D721Med (cell line): ENCODE measurements around the gene OR52E2.

ENCODE experiments used
- DNase-seq: peaks from one replicate; pipeline ENCODE4 v3.0.0; 2011; ENCODE audit warnings: low spot score; ENCODE audit not compliant: insufficient read length
- FAIRE-seq: peaks from 2 replicates; lab custom pipeline; 2011; peaks lifted over from hg19 to GRCh38; lab: Jason Lieb, UNC
- TF ChIP-seq, protein P1 (sequence below): IDR thresholded peaks from 2 replicates; pipeline ENCODE4 v1.5.1; 2012; ENCODE audit warnings: mild to moderate bottlenecking, control low read depth; ENCODE audit not compliant: insufficient read depth; ENCODE audit errors: missing control alignments

The OR52E2 gene

DNA sequence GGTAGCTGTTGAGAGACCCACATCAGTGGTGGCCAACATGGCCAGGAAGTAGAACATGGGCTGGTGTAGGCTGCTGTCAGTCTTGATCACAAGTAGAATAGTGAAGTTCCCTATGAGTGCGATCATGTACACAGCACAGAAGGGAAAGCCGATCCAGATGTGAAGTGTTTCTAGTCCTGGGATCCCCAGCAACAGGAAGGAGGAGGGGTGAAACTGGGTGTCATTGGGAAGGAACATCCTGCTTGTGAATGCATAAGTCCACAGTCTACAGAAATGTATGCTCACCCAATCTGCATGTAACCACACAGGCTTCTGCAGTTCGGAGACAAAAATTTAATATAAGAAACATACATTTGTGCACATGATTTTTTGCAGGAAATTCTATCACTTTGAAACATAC, at the start of gene OR52E2:
Gene OR52E2 (minus strand): TSS at position 237 of the 400 bp plus-strand sequence. CDS start 0 bp downstream, at position 237.
- TF ChIP-seq, protein P1, sequence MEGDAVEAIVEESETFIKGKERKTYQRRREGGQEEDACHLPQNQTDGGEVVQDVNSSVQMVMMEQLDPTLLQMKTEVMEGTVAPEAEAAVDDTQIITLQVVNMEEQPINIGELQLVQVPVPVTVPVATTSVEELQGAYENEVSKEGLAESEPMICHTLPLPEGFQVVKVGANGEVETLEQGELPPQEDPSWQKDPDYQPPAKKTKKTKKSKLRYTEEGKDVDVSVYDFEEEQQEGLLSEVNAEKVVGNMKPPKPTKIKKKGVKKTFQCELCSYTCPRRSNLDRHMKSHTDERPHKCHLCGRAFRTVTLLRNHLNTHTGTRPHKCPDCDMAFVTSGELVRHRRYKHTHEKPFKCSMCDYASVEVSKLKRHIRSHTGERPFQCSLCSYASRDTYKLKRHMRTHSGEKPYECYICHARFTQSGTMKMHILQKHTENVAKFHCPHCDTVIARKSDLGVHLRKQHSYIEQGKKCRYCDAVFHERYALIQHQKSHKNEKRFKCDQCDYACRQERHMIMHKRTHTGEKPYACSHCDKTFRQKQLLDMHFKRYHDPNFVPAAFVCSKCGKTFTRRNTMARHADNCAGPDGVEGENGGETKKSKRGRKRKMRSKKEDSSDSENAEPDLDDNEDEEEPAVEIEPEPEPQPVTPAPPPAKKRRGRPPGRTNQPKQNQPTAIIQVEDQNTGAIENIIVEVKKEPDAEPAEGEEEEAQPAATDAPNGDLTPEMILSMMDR, result no peak
- DNase-seq, result no peak
- FAIRE-seq, result no peak

DNA sequence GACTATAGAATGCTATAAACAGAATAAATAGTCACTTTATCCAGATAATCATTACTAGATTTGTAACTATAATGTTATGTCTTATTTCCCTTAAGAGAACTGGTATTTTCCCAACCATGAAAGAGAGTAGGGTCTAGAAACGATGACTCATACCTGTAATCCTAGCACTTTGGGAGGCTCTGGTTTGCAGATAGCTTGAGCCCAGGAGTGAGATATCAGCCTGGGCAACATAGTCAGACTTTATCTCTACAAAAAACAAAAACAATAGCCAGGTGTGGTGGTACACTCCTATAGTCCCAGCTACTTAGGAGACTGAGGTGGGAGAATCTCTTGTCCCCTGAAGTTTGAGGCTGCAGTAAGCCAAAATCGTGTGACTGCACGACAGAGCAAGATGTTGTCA, 47.9 kb upstream of the OR52E2 start:
- no peak for DNase-seq
- TF ChIP-seq, protein P1, result no peak
- no peak for FAIRE-seq

DNA sequence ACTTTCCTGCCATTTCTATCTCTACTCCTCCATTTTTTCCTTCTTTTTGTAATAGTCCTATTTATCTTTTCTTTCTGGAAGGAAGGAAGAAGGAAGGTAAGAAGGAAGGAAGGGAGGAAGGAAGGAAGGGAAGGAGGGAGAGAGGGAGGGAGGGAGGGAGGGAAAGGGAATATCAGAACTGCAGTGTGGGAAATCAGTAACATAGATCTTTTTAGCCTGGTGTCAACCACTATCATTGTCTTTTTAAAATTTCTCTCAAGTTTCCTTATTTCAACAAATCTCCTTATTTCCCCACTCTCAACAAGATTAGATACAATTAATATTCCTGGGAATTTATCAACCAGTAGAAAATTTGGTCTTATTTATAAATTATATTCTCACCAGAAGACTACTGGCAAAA, 43.6 kb upstream of the OR52E2 start:
- DNase-seq (no peak), FAIRE-seq (no peak)
- TF ChIP-seq, protein P1, result no peak

DNA sequence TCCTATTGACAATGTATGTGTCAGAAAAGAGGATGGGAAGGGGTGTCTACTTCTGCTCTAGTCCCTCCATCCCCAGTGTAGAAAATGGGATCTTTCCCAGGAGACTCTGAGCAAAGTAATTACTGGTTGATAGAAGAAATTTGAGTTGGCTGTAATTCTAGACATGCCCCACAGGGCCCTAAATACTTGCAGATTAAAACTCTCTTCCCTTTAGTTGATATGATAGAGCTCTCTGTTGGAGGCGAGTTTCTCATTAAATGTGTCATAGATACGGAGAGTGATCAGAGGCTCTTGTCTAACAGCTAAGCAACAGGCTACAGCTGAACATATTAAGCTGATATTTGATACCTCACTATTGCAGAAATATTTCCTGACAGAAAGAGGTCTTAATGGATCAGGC, 42.8 kb upstream of the OR52E2 start:
- TF ChIP-seq, protein P1, result no peak
- no peak for FAIRE-seq
- DNase-seq, result no peak

DNA sequence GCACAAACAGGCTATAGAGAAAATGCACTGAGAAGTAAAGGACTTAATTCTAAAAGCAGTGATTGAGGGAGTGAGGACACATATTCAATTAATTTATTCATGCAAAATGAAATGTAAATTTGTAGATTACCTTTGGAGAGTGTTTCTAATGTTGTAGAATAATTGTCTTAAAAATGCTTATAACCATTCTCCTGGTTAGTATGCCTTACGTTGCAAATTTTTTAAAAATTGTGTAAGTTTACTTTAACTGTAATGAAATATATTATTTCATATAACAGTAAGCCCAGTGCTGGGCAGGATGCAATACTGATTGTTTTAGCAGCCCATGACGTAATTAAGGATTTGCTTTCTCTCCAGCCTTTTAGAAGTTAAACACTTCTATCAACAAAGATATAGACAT, 36.6 kb upstream of the OR52E2 start:
- DNase-seq, result no peak
- no peak for FAIRE-seq
- TF ChIP-seq, protein P1, result no peak

DNA sequence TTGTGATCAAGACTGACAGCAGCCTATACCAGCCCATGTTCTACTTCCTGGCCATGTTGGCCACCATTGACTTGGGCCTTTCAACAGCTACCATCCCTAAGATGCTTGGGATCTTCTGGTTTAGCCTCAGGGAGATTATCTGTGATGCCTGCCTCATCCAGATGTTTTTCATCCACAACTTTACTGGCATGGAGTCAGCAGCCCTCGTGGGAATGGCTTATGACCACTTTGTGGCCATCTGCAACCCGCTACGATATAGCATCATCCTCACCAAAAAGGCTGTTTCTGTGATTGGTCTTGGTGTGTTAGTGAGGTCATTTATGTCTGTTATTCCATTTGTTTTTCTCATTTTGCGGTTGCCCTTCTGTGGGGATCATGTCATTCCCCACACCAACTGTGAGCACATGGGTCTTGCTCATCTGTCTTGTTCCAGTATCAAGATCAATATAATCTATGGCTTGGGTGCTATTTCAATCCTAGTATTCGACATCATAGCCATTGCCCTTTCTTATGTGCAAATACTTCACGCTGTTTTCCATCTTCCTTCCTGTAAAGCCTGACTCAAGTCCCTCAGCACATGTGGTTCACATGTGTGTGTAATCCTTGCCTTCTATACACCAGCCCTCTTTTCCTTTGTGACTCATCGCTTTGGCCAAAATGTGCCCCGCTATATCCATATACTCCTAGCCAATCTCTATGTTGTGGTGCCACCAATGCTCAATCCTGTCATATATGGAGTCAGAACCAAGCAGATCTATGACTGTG, 33.6 kb upstream of the OR52E2 start:
- FAIRE-seq, result no peak

DNA sequence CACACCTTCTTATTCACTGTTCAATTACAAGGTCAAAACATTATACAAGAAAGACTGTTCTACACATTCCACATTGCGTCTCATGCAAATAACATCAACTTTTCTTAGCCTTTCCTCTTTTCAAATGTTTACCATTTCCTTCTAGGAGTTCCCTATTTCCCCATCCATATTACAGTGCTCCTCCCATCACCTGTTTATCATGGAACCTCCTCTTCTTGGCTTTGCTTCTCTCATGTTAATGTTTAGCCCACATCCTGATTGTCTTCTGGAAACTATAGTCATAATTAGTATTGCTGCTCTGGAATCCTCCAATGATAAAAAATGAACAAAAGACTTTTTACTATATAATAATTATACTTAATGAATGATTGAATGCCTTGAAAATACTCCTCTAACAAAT, 31.2 kb upstream of the OR52E2 start:
- no peak for FAIRE-seq
- no peak for DNase-seq
- TF ChIP-seq, protein P1, result no peak

More for the DNA sequence above, 33.6 kb upstream of the OR52E2 start:
- TF ChIP-seq, protein P1, result no peak
- no peak for DNase-seq
